IMR-90 (cell line): ENCODE results near the gene MATK. TPM values are rescaled to one million over a fixed set of nuclear protein-coding genes. Genes with fewer than 3 reads are reported as not detected.

Experiments
- ATAC-seq: fragments of 200-7000 bp; cut with Tn5 transposase; 2 replicates; pipeline ENCODE4 v1.9.1; 2020; ENCODE audit warnings: low read depth, mild to moderate bottlenecking, moderate library complexity
- BruUV-seq: library from RNA; stranded (reverse); fragments of 400-500 nt; replicated peaks from 2 replicates; lab custom pipeline; 2021; lab: Mats Ljungman, UMichigan
- CTCF ChIA-PET: fragments of 300-600 bp; formaldehyde crosslinking; extraction: SDS; loops from one replicate; lab custom pipeline; 2021; ENCODE audit warnings: antibody characterized with exemption; lab: Yijun Ruan, JAX
- POLR2A ChIA-PET: fragments of 300-600 bp; sonication (Branson Sonifier 250); formaldehyde crosslinking; loops from one replicate; lab custom pipeline; 2022; ENCODE audit warnings: antibody characterized with exemption; ENCODE audit not compliant: unreplicated experiment; lab: Charles Lee
- DNase-seq: peaks from one replicate; pipeline ENCODE4 v3.0.0; 2013
- H2AFZ ChIP-seq: replicated peaks from 2 replicates; pipeline ENCODE3; 2013; ENCODE audit warnings: low read length, mild to moderate bottlenecking; ENCODE audit not compliant: poor library complexity
- H2AK5ac ChIP-seq: 2 replicates; pipeline ENCODE4 v1.6.1; 2013; ENCODE audit warnings: low read depth, low read length, inconsistent platforms
- H2AK9ac ChIP-seq: replicated peaks from 2 replicates; pipeline ENCODE3; 2013; ENCODE audit warnings: mild to moderate bottlenecking, low read depth, low read length, moderate library complexity; ENCODE audit not compliant: poor library complexity
- H2BK120ac ChIP-seq: 2 replicates; pipeline ENCODE4 v1.6.1; 2013; ENCODE audit warnings: low read depth, low read length, inconsistent platforms
- H2BK15ac ChIP-seq: 3 replicates; pipeline ENCODE4 v1.6.1; 2013; ENCODE audit warnings: low read depth, low read length, inconsistent platforms
- H2BK20ac ChIP-seq: 2 replicates; pipeline ENCODE4 v1.6.1; 2013; ENCODE audit warnings: low read depth, mild to moderate bottlenecking, inconsistent platforms, low read length, moderate library complexity
- H2BK5ac ChIP-seq: 2 replicates; pipeline ENCODE4 v1.6.1; 2013; ENCODE audit warnings: mild to moderate bottlenecking, low read depth, low read length, inconsistent platforms; ENCODE audit not compliant: poor library complexity, severe bottlenecking
- H3K14ac ChIP-seq: replicated peaks from 2 replicates; pipeline ENCODE4 v1.6.1; 2013; ENCODE audit warnings: low read depth, low read length, inconsistent platforms
- H3K18ac ChIP-seq: 2 replicates; pipeline ENCODE4 v1.6.1; 2013; ENCODE audit warnings: low read depth, low read length, control low read depth
- H3K23ac ChIP-seq: 2 replicates; pipeline ENCODE4 v1.6.1; 2013; ENCODE audit warnings: low read depth, low read length, inconsistent platforms
- H3K27ac ChIP-seq: 2 replicates; pipeline ENCODE4 v1.5.1; 2013; ENCODE audit warnings: mild to moderate bottlenecking, control low read depth, low read length; ENCODE audit not compliant: insufficient read depth
- H3K27me3 ChIP-seq: 2 replicates; pipeline ENCODE4 v1.6.1; 2013; ENCODE audit warnings: low read length; ENCODE audit not compliant: control insufficient read depth, insufficient read depth
- H3K36me3 ChIP-seq: 2 replicates; pipeline ENCODE4 v1.6.1; 2013; ENCODE audit warnings: low read length, mixed read lengths; ENCODE audit not compliant: control insufficient read depth, insufficient read depth
- H3K4ac ChIP-seq: 2 replicates; pipeline ENCODE4 v1.6.1; 2013; ENCODE audit warnings: low read depth, low read length, inconsistent platforms
- H3K4me1 ChIP-seq: 2 replicates; pipeline ENCODE4 v1.6.1; 2013; ENCODE audit warnings: low read length, mixed read lengths; ENCODE audit not compliant: control insufficient read depth, insufficient read depth
- H3K4me2 ChIP-seq: 2 replicates; pipeline ENCODE4 v1.6.1; 2013; ENCODE audit warnings: low read depth, mild to moderate bottlenecking, control low read depth, low read length, moderate library complexity
- H3K4me3 ChIP-seq: 2 replicates; pipeline ENCODE4 v1.5.1; 2013; ENCODE audit warnings: low read depth, mild to moderate bottlenecking, control low read depth, low read length, moderate library complexity; ENCODE audit not compliant: insufficient read depth
- H3K56ac ChIP-seq: 2 replicates; pipeline ENCODE4 v1.6.1; 2013; ENCODE audit warnings: low read length, inconsistent platforms; ENCODE audit not compliant: insufficient read depth; ENCODE audit errors: extremely low read depth
- H3K79me1 ChIP-seq, 2 experiments: 2 replicates each; pipeline ENCODE4 v1.6.1; 2013; ENCODE audit warnings: low read length in 2 of 2, inconsistent platforms in 1 of 2, low read depth in 1 of 2
- H3K9ac ChIP-seq: 2 replicates; pipeline ENCODE4 v1.6.1; 2013; ENCODE audit warnings: low read depth, low read length, control low read depth
- H3K9me1 ChIP-seq: 2 replicates; pipeline ENCODE4 v1.6.1; 2013; ENCODE audit warnings: low read length, inconsistent platforms; ENCODE audit not compliant: insufficient read depth
- H3K9me3 ChIP-seq: 2 replicates; pipeline ENCODE4 v1.6.1; 2013; ENCODE audit warnings: low read length; ENCODE audit not compliant: control insufficient read depth, insufficient read depth
- H4K20me1 ChIP-seq: 2 replicates; pipeline ENCODE4 v1.6.1; 2013; ENCODE audit warnings: low read length, inconsistent platforms; ENCODE audit not compliant: insufficient read depth
- H4K5ac ChIP-seq: 2 replicates; pipeline ENCODE4 v1.6.1; 2013; ENCODE audit warnings: mild to moderate bottlenecking, low read depth, low read length, control low read depth
- H4K8ac ChIP-seq, 2 experiments: 2 replicates each; pipeline ENCODE4 v1.6.1; 2013; ENCODE audit warnings: low read depth in 2 of 2, low read length in 2 of 2, control low read depth in 1 of 2, inconsistent platforms in 1 of 2
- H4K91ac ChIP-seq: 2 replicates; pipeline ENCODE4 v1.6.1; 2013; ENCODE audit warnings: low read depth, low read length, inconsistent platforms; ENCODE audit not compliant: insufficient read depth
- CHD1 ChIP-seq: IDR thresholded peaks from 2 replicates; pipeline ENCODE4 v1.6.1; 2012; ENCODE audit warnings: low read depth, low read length, improper control_type of control experiment
- ELK1 ChIP-seq: fragments of 150-350 bp; IDR thresholded peaks from 2 replicates; pipeline ENCODE4 v1.6.1; 2016; ENCODE audit warnings: low read depth, mild to moderate bottlenecking, low read length, moderate library complexity, borderline replicate concordance
- FOS ChIP-seq: fragments of 150-350 bp; IDR thresholded peaks from 2 replicates; pipeline ENCODE4 v1.6.1; 2016; ENCODE audit warnings: low read depth, low read length
- MAFK ChIP-seq: IDR thresholded peaks from 2 replicates; pipeline ENCODE4 v1.6.1; 2012; ENCODE audit warnings: low read depth, low read length, improper control_type of control experiment
- MAZ ChIP-seq: IDR thresholded peaks from 2 replicates; pipeline ENCODE4 v1.6.1; 2012; ENCODE audit warnings: low read depth, mild to moderate bottlenecking, low read length, improper control_type of control experiment, moderate library complexity, borderline replicate concordance
- NFE2L2 ChIP-seq: fragments of 150-350 bp; IDR thresholded peaks from 2 replicates; pipeline ENCODE4 v1.6.1; 2016; ENCODE audit warnings: low read depth, mild to moderate bottlenecking, low read length
- POLR2A ChIP-seq: IDR thresholded peaks from 2 replicates; pipeline ENCODE4 v1.6.1; 2012; ENCODE audit warnings: mild to moderate bottlenecking, low read depth, low read length
- RFX5 ChIP-seq: IDR thresholded peaks from 2 replicates; pipeline ENCODE4 v1.8.0; 2012; ENCODE audit warnings: low read depth, mild to moderate bottlenecking, low read length, moderate library complexity
- SMC3 ChIP-seq: fragments of 150-350 bp; IDR thresholded peaks from 2 replicates; pipeline ENCODE4 v1.6.1; 2016; ENCODE audit warnings: low read depth, mild to moderate bottlenecking, antibody characterized with exemption, low read length, moderate library complexity
- WGBS, 2 experiments: methylation state at CpG; one replicate each; pipeline versions ENCODE4 v1.1.5 to v1.1.7; 2013; ENCODE audit warnings: missing lambda C conversion rate in 2 of 2; ENCODE audit not compliant: insufficient read length in 1 of 2; ENCODE audit errors: extremely low coverage in 2 of 2; 5-methylcytosine and 5-hydroxymethylcytosine counted together
- dilution Hi-C: fragments of 300-500 bp; cut with HindIII; formaldehyde crosslinking; loops from one replicate; pipeline ENCODE4 v1.14.3; 2018; ENCODE audit warnings: low sequenced_read_pairs; ENCODE audit not compliant: unreplicated experiment
- in situ Hi-C: fragments of 300-500 bp; cut with MboI; formaldehyde crosslinking; loops from 3 replicates; pipeline ENCODE4 v1.14.3; 2019; ENCODE audit warnings: low sequenced_read_pairs, inconsistent platforms, mixed read lengths
- intact Hi-C: fragments of 100-400 bp; cut with micrococcal nuclease; formaldehyde crosslinking; loops from 2 replicates; pipeline ENCODE4 v1.10.0; 2022
- polyA plus RNA-seq, 3 experiments: library from polyadenylated mRNA; depleted of rRNA; stranded (reverse); fragments of >200 nt; gene quantifications; 2 replicates each; pipeline ENCODE4 v1.2.3, GENCODE V29; 2012; ENCODE audit warnings: low replicate concordance in 1 of 3
- total RNA-seq: library from RNA; depleted of rRNA; stranded (reverse); fragments of >200 nt; gene quantifications from 2 replicates; pipeline ENCODE4 v1.2.3, GENCODE V29; 2012
- TF ChIP-seq, protein P1 (sequence below): conservative IDR thresholded peaks from 2 replicates; pipeline ENCODE4 v1.5.1; 2012; ENCODE audit warnings: mild to moderate bottlenecking, low read depth, low read length, improper control_type of control experiment
- TF ChIP-seq, protein P2 (sequence below): fragments of 150-350 bp; IDR thresholded peaks from 2 replicates; pipeline ENCODE4 v1.6.1; 2017; ENCODE audit warnings: mild to moderate bottlenecking, antibody characterized with exemption, low read length, low read depth

The MATK gene
- total and polyA plus RNA-seq, 2 of the 4 experiments (the other 2 are of a cell fraction), result not detected

DNA sequence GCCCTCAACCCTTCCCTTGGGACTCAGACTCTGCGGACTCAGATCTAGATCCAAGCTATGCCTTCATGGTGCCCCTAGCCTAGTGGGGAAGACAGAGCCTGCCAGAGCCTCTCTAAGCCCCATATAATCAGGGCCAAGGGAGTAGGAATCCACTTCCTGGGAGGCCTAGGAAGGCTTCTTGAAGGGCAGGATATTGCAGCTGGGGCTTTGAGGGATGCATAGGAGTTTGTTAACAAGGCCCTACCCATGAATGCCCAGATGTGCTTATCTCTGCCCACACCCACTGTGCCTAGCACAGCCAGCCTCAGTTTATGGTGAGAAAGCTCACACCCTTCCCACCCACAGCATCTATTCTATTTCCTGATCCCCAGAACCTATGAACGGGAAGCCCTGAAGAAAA, 36.0 kb downstream of the MATK start:
- Histone ChIP-seq H2AFZ (no peak overlapping the region), H3K4ac (no peak overlapping the region), H4K20me1 (no peaks in the 10 kb centered on the region), H3K9ac (no peak overlapping the region), H3K23ac (no peak overlapping the region), H3K79me1 (no peaks in the 10 kb centered on the region; a peak in 1 of 4 replicates), H2BK20ac (no peak overlapping the region), H3K27me3 (peaks cover 4% of the 10 kb centered on the region; the same call in 1 of the 2 replicates), H2AK5ac (no peak overlapping the region), H3K9me1 (no peaks in the 10 kb centered on the region), H4K91ac (no peak overlapping the region), H4K8ac (no peak overlapping the region), H2BK120ac (no peak overlapping the region), H3K56ac (no peak overlapping the region), H3K36me3 (peaks cover 24% of the 10 kb centered on the region; the same call in 1 of the 2 replicates), H3K4me1 (no peaks in the 10 kb centered on the region), H2BK5ac (no peak overlapping the region), H2BK15ac (no peak overlapping the region), H3K4me3 (no peak overlapping the region), H3K14ac (no peak overlapping the region), H4K5ac (no peak overlapping the region), H3K9me3 (no peaks in the 10 kb centered on the region), H2AK9ac (no peak overlapping the region), H3K18ac (no peak overlapping the region), H3K27ac (no peak overlapping the region), H3K4me2 (no peak overlapping the region)
- CTCF ChIA-PET, result no interaction called here
- dilution Hi-C loops (no loop called here), intact Hi-C loops (no loop called here), in situ Hi-C loops (no loop called here)
- 100% methylated on average over 1 of the region's 2 CpGs; no CpG with 5 or more reads in 1 of the 2 experiments for WGBS, 2 experiments
- no peak for DNase-seq
- POLR2A ChIA-PET, result no interaction called here
- no TSS peak for BruUV-seq
- ATAC-seq, result no peak
- TF ChIP-seq RFX5 (no peak), NFE2L2 (no peak), POLR2A (no peak), FOS (no peak), CHD1 (no peak), MAFK (no peak), SMC3 (no peak), MAZ (no peak), ELK1 (no peak)
- TF ChIP-seq, protein P1, sequence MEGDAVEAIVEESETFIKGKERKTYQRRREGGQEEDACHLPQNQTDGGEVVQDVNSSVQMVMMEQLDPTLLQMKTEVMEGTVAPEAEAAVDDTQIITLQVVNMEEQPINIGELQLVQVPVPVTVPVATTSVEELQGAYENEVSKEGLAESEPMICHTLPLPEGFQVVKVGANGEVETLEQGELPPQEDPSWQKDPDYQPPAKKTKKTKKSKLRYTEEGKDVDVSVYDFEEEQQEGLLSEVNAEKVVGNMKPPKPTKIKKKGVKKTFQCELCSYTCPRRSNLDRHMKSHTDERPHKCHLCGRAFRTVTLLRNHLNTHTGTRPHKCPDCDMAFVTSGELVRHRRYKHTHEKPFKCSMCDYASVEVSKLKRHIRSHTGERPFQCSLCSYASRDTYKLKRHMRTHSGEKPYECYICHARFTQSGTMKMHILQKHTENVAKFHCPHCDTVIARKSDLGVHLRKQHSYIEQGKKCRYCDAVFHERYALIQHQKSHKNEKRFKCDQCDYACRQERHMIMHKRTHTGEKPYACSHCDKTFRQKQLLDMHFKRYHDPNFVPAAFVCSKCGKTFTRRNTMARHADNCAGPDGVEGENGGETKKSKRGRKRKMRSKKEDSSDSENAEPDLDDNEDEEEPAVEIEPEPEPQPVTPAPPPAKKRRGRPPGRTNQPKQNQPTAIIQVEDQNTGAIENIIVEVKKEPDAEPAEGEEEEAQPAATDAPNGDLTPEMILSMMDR, result no peak
- TF ChIP-seq, protein P2, sequence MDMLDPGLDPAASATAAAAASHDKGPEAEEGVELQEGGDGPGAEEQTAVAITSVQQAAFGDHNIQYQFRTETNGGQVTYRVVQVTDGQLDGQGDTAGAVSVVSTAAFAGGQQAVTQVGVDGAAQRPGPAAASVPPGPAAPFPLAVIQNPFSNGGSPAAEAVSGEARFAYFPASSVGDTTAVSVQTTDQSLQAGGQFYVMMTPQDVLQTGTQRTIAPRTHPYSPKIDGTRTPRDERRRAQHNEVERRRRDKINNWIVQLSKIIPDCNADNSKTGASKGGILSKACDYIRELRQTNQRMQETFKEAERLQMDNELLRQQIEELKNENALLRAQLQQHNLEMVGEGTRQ, result no peak
